HG03060 (cell line): ENCODE data around the gene CYP39A1.
"Not testable (repeated sequence)": the region's sequence is repeated elsewhere in the genome, so short reads cannot be mapped to it uniquely, and the experiment has no call there.

Source experiments
- ATAC-seq: cut with Tn5 transposase; IDR thresholded peaks from one replicate; pipeline ENCODE4 v1.9.1; 2021; ENCODE audit warnings: low read depth, moderate number of reproducible peaks; ENCODE audit not compliant: unreplicated experiment

The CYP39A1 gene

DNA sequence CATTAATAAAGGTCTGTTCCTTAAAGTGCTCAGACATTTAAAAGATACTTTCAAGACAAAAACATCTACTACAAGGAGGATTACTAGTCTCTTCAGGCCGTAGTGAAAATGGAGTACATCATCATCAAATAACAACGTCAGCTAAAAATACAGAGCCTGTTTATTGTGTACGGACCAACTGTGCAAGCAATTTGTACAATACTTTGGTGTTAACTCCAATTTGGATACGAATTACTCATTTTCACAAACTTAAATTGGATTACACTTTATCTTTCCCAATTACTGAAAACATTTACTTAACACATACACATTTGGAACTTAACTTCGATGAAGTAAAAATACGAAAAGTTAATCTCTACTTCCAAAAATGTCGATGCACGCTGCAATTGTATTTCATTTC is 802 bp downstream of the CYP39A1 start:
- ATAC-seq = no peak

DNA sequence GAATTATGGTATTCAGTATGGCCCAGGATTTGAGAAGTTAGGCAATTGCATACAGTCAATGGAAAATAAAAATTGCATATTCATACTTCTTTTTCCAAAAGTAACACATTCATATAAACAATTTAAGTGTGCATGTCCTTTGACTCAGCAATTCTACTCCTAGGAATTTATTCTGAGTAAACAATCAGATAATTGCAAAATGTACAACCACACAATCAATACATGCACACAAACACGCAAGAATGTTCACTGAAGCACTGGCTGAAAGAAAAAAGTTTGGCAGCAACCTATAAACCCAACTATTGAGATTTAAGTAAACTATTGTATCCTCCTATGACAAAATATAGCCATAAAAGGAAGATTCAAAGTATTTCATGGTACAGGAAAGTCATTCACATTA is 1.6 kb downstream of the CYP39A1 start:
- ATAC-seq = no peak

DNA sequence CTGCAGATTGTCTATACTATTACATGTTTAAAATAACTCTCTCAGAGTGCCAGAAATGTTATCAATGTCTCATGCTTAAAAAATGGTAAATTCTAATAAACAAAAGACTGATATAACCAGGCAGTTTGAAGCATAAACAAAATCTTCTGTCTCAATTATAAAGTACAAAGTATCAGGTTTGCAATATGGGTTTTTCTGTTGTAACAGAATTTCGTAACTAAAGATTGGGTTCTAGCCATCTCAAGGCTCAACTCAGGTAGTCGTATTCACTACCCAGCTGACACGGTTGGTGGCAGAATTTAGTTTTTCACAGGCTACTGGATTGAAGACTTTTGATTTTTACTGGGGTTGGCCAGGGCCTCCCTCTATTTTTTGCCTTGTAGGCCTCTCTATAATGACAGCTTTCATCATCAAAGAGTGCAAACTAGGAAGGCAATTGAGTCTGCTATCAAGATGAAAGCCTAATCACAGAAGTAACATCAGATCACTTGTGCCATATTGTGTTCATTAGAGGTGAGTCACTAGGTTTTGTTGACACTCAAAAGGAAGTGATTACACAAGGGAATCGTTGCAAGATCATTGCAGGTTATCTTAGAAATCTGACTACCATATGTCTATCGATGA is 3.6 kb downstream of the CYP39A1 start:
- no peak for ATAC-seq

GRCh38 chr6:46648108-46648507 is 4.5 kb downstream of the CYP39A1 start:
- ATAC-seq = not testable (repeated sequence)

- ATAC-seq = no peak
These were observed 7.4 kb downstream of the CYP39A1 start for GRCh38 chr6:46645265-46645664.

GRCh38 chr6:46642928-46643751 is 9.5 kb downstream of the CYP39A1 start:
- no peak for ATAC-seq

GRCh38 chr6:46638650-46639049 is 14.0 kb downstream of the CYP39A1 start:
- no peak for ATAC-seq

GRCh38 chr6:46637933-46638332 is 14.7 kb downstream of the CYP39A1 start:
- no peak for ATAC-seq

DNA sequence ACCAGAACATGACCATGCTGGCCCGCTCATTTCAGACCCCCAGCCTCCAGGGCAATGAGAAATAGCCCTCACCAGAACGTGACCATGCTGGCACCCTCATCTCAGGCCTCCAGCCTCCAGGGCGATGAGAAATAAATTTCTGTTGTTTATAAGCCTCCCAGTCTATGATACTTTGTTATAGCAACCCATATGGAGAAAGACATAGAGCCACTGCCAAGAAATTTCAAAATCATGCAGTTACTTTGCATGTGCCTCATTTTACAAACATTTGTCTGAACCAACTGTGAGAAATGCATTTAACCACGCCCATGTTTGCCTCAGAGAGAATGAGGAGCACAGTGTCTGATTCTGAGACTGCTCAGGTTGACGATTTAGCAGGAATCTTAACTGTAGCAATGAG is 15.5 kb downstream of the CYP39A1 start:
- ATAC-seq = no peak

GRCh38 chr6:46635462-46635861 is 17.2 kb downstream of the CYP39A1 start:
- no peak for ATAC-seq

GRCh38 chr6:46632053-46632452 is 20.6 kb downstream of the CYP39A1 start:
- ATAC-seq = no peak

GRCh38 chr6:46629691-46630090 is 22.9 kb downstream of the CYP39A1 start:
- ATAC-seq = no peak

- no peak for ATAC-seq
These were observed 23.6 kb downstream of the CYP39A1 start for GRCh38 chr6:46628976-46629375.

DNA sequence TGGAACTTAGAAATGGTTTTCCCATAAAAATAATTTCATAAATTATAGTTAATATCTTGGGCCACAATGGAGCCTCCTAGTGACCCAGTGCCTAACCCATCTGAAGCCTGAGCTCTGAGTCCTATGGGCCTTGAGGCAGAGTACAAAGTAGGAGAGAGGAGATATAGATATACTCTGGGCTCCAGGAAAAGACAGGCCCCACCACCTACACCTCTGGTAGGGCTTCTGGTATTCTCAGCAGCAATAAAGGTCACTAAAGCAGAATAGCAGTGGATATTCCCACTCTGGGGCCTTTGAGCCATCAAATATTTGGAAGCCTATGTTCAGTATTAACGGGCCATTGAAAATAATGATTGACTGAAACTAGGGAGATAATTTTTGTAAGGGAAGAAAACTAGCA is 24.1 kb downstream of the CYP39A1 start:
- no peak for ATAC-seq

GRCh38 chr6:46626976-46627375 is 25.6 kb downstream of the CYP39A1 start:
- no peak for ATAC-seq

GRCh38 chr6:46626228-46626909 is 26.2 kb downstream of the CYP39A1 start:
- ATAC-seq = peak; percentile 71

- ATAC-seq = no peak
These were observed 33.9 kb downstream of the CYP39A1 start for GRCh38 chr6:46618726-46619125.

DNA sequence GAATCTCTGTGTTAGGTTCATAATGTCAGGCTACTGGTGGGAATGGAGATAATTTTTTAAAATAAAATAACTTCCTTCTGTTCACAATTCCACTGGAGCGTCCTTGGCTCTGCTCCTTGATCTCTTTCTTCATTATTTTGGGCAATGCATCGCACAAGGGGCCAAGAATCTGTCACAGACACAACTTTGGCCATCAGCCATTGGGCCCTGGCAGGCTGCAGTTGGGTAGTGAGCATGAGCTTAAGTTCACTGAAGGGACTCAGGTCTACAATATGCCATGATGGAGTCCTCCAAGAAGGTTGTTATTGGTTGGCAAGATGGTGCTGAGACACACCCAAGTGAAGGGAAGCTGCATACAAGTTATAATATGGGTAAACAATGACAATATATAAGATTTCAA is 40.0 kb downstream of the CYP39A1 start:
- ATAC-seq = no peak

DNA sequence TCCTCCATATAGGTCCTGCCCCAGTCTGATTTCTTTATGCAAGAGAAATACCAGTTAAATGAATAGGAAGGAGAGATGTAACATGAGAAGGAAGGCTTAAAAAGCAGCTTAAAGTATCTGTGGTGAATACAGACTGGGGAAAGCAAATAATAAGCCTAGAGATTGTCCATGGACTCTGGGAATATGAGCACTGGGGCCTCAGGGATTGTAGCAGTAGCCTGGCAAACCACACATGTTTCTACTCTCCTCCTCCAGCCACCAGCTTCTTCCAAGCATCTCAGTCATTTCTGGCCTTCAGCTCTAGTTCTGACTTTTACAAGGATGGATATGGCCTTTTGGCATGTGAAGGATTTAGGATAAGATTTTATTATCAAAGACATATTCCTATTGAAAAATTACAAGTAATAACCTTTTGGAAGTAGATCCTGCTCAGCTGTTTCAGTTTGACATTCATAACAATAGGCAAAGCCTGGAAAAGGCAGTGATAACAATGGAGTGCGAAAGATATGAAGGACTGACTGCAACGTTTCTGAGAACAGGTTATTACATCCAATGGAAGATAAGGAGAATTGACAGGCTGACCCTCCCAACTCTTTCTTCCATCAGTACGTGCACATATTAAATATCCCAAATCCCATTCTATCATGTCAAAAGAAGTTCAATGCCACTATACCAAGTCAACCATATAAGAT is 41.6 kb downstream of the CYP39A1 start:
- no peak for ATAC-seq

DNA sequence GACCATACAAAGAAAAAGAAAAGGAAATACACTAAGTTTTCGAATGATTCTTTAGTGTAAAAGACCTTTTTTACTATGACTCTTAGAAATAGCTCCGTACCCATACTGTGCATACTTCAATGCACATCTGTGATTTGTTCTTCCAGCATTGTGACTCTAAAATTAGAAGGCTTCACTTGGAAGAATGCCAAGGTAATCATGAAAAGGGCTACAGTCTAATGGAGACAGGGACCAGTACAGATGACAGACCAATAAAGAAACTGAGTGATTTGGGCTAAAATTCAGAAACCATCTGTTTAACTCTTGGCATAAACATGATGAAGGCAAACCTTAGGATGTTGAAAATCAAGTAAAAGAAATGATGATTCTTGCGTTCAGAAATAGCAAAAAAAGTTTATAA is 46.3 kb downstream of the CYP39A1 start:
- ATAC-seq = no peak
